ENCODE results near the gene OXCT2. TPM values are rescaled to one million over a fixed set of nuclear protein-coding genes. Genes with fewer than 3 reads are reported as not detected.
"Not testable (repeated sequence)": the region's sequence is repeated elsewhere in the genome, so short reads cannot be mapped to it uniquely, and the experiment has no call there.

Gene OXCT2
- total RNA-seq, 1 donor from 2014 or later = 1.2 TPM

DNA sequence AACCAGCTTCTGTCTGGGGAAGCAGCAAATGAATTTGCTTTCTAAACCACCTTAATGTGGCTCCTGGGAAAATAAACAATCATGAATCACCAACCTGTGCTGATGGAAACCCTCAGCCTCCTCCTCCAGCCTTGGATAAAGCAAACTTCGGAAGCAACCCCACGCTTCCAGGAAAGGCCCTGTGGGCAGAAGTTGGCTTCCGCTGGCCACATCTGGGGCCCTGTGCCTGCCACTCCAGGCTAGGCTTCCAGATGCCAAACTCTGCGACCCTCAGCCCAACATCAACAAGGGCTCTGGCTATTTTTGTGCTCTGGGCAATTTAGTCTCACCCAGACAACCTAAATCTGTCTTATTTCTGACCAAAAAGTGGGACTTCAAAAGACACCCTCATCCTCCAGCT is 6.2 kb upstream of the OXCT2 start:
- TF ChIP-seq, protein P1, sequence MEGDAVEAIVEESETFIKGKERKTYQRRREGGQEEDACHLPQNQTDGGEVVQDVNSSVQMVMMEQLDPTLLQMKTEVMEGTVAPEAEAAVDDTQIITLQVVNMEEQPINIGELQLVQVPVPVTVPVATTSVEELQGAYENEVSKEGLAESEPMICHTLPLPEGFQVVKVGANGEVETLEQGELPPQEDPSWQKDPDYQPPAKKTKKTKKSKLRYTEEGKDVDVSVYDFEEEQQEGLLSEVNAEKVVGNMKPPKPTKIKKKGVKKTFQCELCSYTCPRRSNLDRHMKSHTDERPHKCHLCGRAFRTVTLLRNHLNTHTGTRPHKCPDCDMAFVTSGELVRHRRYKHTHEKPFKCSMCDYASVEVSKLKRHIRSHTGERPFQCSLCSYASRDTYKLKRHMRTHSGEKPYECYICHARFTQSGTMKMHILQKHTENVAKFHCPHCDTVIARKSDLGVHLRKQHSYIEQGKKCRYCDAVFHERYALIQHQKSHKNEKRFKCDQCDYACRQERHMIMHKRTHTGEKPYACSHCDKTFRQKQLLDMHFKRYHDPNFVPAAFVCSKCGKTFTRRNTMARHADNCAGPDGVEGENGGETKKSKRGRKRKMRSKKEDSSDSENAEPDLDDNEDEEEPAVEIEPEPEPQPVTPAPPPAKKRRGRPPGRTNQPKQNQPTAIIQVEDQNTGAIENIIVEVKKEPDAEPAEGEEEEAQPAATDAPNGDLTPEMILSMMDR (IDR thresholded peaks at IDR 0.05) = no peak
- Mint-ChIP-seq H3K9me3 (no peaks in the 10 kb centered on the region), H3K4me3 (no peak overlapping the region), H3K27ac (no peak overlapping the region), H3K4me1 (peaks cover 7% of the 10 kb centered on the region), H3K27me3 (no peaks in the 10 kb centered on the region), H3K36me3 (ENCODE audit: low read depth) (no peaks in the 10 kb centered on the region)
- no peak for ATAC-seq (ENCODE audit: low read depth)
- intact Hi-C loops (cut with micrococcal nuclease) = no loop called here
- ChIA-PET POLR2A (no interaction called here), CTCF (no interaction called here)
- DNase-seq = no peak

DNA sequence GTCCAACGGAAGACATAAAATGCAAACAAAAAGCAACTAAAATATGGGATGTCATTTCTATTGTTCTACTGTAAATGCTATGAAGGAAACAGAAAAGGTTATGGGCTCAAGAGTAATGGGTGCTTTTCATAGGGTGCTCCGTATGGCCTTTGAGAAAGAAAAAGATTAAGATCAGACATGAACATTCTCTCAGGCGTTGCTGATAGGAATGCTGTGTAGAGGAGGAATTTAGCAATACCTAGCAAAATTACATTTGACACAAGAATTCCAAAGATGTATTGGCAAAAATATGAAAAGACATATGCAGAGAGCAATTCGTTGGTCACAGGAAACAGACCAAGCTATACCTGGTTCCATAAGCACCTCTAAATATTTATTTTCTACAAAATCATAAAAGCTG is 5.7 kb upstream of the OXCT2 start:
- Mint-ChIP-seq H3K9me3 (no peaks in the 10 kb centered on the region), H3K27me3 (no peaks in the 10 kb centered on the region), H3K4me1 (peaks cover 7% of the 10 kb centered on the region), H3K27ac (no peak overlapping the region), H3K36me3 (ENCODE audit: low read depth) (no peaks in the 10 kb centered on the region), H3K4me3 (no peak overlapping the region)
- ATAC-seq (ENCODE audit: low read depth) = no peak
- POLR2A ChIA-PET = interaction anchor here (1.2 kb wide), 1 partner anchor 22 kb away, joined by 5 read pairs; no protein-coding TSS in a partner anchor
- CTCF ChIA-PET = no interaction called here
- intact Hi-C loops (cut with micrococcal nuclease) = no loop called here
- no peak for DNase-seq
- TF ChIP-seq, protein P1 (IDR thresholded peaks at IDR 0.05) = no peak

DNA sequence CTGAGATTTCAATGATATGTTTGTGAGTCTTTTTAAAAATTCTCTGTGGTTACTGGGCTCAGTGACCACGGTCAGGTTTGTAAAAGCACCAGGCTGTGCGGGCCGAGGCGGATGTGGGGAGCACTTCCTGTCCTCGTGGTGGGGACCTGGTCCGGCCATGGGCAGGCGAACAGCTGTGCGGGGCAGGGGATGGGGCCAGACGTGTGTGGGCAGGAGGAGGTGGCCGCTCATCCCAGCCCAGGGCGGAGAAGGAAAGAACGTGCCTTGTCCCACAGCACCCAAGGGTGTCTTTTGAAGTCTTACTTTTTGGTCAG is 5.2 kb upstream of the OXCT2 start:
- peak overlapping the region; percentile 66 for H3K27ac Mint-ChIP-seq

DNA sequence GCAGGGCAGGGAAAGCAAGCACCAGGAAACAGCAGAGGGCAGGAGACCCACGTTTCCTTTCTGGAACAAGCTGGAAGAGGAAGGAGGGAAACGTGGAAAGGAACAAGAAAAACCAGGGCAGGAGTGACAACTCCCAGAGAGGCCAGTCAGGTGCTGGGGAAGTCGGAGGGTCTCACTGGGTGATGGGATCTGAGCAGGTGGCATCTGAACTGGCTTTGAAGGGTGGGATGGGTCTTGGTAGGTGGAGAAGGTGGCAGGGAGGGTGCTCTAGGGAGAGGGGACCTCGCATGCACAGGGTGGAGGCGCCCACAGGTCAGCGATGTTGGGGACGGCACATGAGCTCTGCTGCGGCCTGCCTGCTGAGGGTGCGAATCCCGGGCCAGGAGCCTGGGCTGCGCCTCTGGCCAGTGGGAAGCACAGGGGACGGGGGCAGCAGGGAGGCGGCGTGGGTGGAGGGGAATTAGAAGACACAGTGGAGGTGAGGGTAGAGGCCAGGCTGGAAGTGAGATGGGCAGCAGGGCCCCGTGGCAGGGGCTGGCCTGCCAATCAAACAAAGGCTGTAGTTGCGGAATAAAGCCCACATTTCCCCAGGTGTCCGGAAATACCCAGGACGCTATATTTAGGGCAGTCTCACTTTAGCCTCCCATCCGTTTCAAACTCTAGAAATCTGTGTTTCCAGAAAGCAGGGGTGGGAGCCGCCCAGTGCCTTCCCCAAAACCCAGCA is 4.7 kb upstream of the OXCT2 start:
- H3K4me3 Mint-ChIP-seq = peak overlapping the region; percentile 29
- DNase-seq; H3K27me3 Mint-ChIP-seq; intact Hi-C loops (cut with micrococcal nuclease); H3K36me3 Mint-ChIP-seq (ENCODE audit: low read depth); H3K4me1 Mint-ChIP-seq; H3K9me3 Mint-ChIP-seq; CTCF ChIA-PET: not testable (repeated sequence)
- POLR2A ChIA-PET = interaction anchor here (1.2 kb wide), 1 partner anchor 23 kb away, joined by 5 read pairs; no protein-coding TSS in a partner anchor
- ATAC-seq (ENCODE audit: low read depth) = peak; percentile 26
- H3K27ac Mint-ChIP-seq = peak overlapping the region; percentile 66

More for the DNA sequence above, 5.2 kb upstream of the OXCT2 start:
- DNase-seq (no peak), ATAC-seq (ENCODE audit: low read depth) (peak; percentile 14)
- TF ChIP-seq, protein P1 (IDR thresholded peaks at IDR 0.05) = no peak
- ChIA-PET POLR2A (interaction anchor here (1.2 kb wide), 1 partner anchor 23 kb away, joined by 5 read pairs; no protein-coding TSS in a partner anchor), CTCF (no interaction called here)
- Mint-ChIP-seq H3K9me3 (no peaks in the 10 kb centered on the region), H3K36me3 (ENCODE audit: low read depth) (no peaks in the 10 kb centered on the region), H3K4me1 (peaks cover 7% of the 10 kb centered on the region), H3K27me3 (no peaks in the 10 kb centered on the region), H3K4me3 (peak overlapping the region; percentile 24)
- intact Hi-C loops (cut with micrococcal nuclease) = no loop called here

DNA sequence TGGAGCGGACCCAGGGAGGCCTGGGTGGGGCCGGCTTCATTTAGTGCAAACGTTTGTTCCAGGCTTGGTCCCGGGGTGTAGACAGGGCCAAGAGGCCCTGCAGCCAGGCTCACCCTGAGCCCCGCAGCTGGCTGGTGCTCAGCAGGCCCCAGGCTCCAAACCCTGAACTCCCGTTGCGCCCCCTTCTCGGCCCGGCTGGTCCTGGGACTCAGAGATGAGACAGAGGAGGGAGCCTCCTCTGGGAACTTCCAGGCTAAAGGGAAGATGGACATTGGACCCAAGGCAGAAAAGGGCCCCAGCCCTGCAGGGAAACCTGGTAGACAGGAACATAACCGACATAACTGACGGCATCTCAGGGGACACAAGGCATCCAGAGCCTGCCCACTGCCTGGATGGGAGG is 4.0 kb upstream of the OXCT2 start:
- intact Hi-C loops (cut with micrococcal nuclease); ATAC-seq (ENCODE audit: low read depth); H3K4me3 Mint-ChIP-seq; DNase-seq; CTCF ChIA-PET; H3K36me3 Mint-ChIP-seq (ENCODE audit: low read depth); H3K4me1 Mint-ChIP-seq; H3K9me3 Mint-ChIP-seq; H3K27ac Mint-ChIP-seq; POLR2A ChIA-PET; H3K27me3 Mint-ChIP-seq: not testable (repeated sequence)

DNA sequence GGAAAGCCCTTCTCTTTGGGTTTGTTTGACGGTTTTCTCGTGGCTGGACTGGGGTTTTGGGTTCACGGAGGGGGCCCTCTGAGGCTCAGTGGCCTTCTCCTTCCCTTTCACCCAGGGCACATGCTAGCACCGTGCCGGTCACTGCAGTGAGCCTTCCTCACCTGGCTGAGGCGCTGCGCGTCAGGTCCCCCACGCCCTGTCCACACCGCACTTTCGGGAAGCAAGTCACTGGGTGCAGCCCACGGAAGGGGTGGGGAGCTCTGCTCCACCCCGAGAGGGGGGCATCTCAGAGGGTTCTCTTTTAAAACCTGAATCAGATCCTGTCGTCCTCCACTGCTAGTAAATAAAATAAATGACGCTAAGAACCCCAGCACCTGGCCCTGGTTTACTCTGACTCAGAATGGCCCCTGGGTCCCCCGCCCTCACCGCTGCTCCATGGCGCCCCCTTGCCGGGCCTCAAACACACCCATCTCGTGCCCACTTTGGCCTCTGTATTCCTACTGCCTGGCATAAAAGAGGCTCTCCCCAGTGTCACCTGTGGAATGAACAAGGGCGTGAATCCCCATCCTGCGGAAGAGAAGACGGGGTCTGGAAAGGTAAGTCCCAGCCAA is 2.3 kb upstream of the OXCT2 start:
- H3K4me1 Mint-ChIP-seq; POLR2A ChIA-PET; DNase-seq; H3K4me3 Mint-ChIP-seq; intact Hi-C loops (cut with micrococcal nuclease); CTCF ChIA-PET; H3K27me3 Mint-ChIP-seq; H3K9me3 Mint-ChIP-seq; H3K36me3 Mint-ChIP-seq (ENCODE audit: low read depth); H3K27ac Mint-ChIP-seq: not testable (repeated sequence)
- peak; percentile 26 for ATAC-seq (ENCODE audit: low read depth)

DNA sequence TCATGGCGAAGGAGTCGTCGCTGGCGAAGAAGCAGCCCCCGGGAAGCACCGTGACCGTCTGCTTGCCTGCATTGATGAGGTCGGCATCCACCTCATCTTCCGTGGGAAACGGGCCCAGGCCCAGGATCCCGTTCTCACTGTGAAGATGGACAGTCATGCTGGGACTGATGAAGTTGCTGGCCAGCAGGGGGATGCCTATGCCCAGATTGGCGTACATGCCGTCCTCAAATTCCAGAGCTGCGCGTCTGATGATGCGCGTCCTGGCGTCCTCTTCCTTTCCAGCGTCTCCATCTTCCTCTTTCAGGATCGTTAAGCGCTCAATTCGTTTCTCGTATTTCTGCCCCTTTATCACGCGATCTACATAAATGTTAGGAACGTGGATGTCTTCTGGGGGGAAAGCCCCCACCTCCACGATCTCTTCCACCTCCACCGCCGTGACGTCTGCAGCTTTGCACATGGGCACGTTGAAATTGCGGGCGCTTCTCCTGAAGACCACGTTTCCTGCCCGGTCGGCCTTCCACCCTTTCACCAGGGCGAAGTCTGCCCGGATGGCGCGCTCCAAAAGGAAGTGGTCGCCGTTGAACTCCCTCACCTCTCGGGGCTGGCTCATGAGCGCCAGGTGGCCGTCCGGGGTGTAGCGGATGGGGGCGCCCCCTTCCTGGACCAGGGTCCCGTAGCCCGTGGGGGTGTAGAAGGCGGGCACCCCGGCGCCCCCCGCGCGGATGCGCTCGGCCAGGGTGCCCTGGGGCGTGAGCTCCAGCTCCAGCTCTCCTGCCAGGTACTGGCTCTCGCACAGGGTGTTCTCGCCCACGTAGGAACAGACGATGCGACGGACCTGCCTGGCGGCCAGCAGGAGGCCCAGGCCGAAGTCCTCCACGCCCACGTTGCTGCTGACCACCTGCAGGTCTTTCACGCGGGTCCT is 787 bp downstream of the OXCT2 start:
- ATAC-seq (ENCODE audit: low read depth) = peak; percentile 45
- CTCF ChIA-PET; H3K4me1 Mint-ChIP-seq; DNase-seq; POLR2A ChIA-PET; H3K27me3 Mint-ChIP-seq; H3K27ac Mint-ChIP-seq; intact Hi-C loops (cut with micrococcal nuclease); H3K36me3 Mint-ChIP-seq (ENCODE audit: low read depth); H3K9me3 Mint-ChIP-seq: not testable (repeated sequence)
- peak overlapping the region; percentile 53 for H3K4me3 Mint-ChIP-seq

DNA sequence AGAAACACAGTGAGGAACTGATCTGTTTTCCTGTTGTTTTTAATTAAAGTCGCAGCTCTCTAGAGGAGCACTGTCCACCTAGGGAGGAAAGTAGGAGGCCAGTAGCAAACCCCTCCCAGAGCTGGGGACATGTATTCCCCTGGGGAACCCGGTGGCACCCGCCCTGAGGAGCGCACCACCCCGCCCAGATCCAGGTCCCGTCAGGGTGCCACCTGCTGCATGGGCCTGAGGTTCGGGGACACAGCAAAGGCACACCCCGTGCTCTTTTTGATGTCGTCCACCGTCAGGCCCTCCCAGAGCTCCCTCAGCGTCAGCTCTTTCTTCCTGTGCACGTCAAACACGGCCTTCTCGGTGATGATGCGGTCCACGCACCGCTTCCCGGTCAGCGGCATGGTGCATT is 1.6 kb downstream of the OXCT2 start:
- CTCF ChIA-PET; intact Hi-C loops (cut with micrococcal nuclease); H3K4me3 Mint-ChIP-seq; H3K27me3 Mint-ChIP-seq; H3K9me3 Mint-ChIP-seq; H3K36me3 Mint-ChIP-seq (ENCODE audit: low read depth); H3K27ac Mint-ChIP-seq; ATAC-seq (ENCODE audit: low read depth); H3K4me1 Mint-ChIP-seq; POLR2A ChIA-PET; DNase-seq: not testable (repeated sequence)

DNA sequence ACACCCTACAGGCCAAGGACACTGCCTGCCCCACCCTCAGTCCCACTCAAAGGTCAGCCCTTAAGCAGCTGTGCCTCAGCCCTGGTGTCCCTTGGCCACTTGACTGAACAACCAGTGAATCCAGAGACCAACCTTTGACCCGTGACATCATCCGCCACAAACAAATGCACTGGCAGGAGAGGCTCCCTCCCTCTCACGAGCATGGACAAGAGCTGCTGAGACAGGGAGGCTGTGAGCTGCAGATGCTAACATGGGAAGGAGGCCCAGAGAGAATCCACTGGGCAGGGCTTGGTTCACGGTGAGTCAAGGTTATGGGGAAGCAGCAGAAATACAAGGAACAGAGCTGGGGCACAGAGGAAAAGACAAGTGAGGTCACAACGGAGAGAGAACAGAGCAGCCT is 4.7 kb downstream of the OXCT2 start:
- H3K27ac Mint-ChIP-seq; CTCF ChIA-PET; H3K36me3 Mint-ChIP-seq (ENCODE audit: low read depth); DNase-seq; H3K4me3 Mint-ChIP-seq; H3K4me1 Mint-ChIP-seq; POLR2A ChIA-PET; H3K9me3 Mint-ChIP-seq; ATAC-seq (ENCODE audit: low read depth); H3K27me3 Mint-ChIP-seq; intact Hi-C loops (cut with micrococcal nuclease): not testable (repeated sequence)

Measured in activated B cell treated with CpG ODN at 0.5 μM for 24 hours (primary cell).